HG02938 (cell line): ENCODE data around the gene KSR2.

Experiments
- ATAC-seq: cut with Tn5 transposase; IDR thresholded peaks from one replicate; pipeline ENCODE4 v1.9.1; 2021; ENCODE audit warnings: mild to moderate bottlenecking, moderate library complexity; ENCODE audit not compliant: unreplicated experiment

Gene KSR2

GRCh38 chr12:117508468-117508867 is 460.3 kb downstream of the KSR2 start:
- no peak for ATAC-seq

- no peak for ATAC-seq
These were observed 461.2 kb downstream of the KSR2 start for GRCh38 chr12:117507548-117507947.

- no peak for ATAC-seq
These were observed 462.5 kb downstream of the KSR2 start for GRCh38 chr12:117506333-117506732.

DNA sequence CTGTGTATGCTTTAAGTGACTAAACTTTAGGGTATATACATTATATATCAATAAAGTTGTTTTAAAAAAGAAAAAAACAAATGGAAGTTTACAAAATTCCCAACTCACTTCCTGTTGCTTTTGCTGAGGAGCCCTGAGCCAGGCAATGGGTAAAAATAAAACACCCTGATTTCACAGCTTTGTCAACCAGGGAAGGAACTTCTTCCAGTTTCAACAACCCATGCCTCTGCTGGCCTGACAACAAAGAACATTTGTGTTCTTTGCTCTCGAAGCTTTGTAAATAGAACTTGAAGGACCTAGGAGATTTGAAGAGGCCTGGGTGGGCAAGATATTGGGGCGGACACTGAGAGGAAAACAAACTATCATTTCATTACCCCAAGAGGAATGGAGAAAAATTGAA is 466.2 kb downstream of the KSR2 start:
- ATAC-seq = no peak

GRCh38 chr12:117502233-117502632 is 466.6 kb downstream of the KSR2 start:
- no peak for ATAC-seq

- no peak for ATAC-seq
These were observed 467.5 kb downstream of the KSR2 start for GRCh38 chr12:117501076-117501869.

GRCh38 chr12:117499759-117500485 is 468.9 kb downstream of the KSR2 start:
- ATAC-seq = no peak

DNA sequence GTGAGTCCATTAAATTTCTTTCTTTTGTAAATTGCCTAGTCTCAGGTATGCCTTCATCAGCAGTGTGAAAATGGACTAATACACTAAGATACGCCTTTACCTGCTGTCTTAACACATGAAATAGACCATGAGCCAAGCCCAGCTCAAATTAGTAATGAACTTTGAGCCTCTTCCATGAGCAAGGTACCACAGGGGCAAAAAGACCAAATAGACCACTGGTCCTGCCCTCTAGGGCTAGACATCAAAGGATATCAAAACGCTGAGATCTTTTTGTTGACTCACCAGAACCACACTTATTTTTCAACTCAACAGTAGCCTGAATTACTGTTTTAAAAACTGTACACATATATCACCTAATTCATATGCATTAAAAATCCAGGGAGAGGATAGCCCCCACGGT is 469.9 kb downstream of the KSR2 start:
- ATAC-seq = no peak

GRCh38 chr12:117498256-117498655 is 470.5 kb downstream of the KSR2 start:
- ATAC-seq = no peak

DNA sequence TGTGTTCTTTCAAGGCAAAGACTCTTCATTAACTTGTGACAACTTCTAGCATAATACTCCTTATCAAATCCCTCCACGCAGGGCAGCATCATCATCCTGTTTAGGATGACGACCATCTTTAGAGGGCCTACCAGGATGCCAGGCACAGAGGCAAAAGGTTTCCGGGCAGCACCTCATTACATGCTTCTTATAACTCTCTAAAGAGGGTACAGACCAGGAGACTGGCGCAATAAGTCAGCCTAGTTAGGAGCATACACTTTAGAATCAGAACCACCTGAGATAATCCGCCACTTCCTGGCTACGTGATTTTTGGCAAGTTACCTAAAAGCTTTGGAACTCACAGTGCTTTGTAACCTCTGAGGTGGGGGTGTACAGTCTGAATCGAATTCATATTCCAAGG is 471.4 kb downstream of the KSR2 start:
- ATAC-seq = no peak

- no peak for ATAC-seq
These were observed 473.7 kb downstream of the KSR2 start for GRCh38 chr12:117494833-117495655.

DNA sequence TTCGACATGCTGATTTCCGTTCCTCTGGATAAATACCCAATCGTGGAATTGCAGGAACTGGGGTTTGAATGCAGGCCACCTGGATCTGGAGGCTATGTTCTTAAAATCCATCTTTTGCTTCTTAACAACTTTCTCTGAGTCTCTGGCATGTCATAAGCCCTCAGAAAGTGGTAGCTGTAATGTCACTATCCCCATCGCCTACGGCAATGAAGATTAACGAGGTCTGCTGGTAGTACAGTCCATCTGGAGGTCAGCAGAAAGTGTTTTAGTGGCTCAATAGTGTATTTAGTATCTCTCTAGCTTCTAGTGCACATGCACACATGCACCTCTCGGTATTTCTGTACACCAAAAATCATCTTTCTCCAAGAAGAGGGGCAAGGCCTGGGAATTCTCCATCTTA is 477.1 kb downstream of the KSR2 start:
- no peak for ATAC-seq

DNA sequence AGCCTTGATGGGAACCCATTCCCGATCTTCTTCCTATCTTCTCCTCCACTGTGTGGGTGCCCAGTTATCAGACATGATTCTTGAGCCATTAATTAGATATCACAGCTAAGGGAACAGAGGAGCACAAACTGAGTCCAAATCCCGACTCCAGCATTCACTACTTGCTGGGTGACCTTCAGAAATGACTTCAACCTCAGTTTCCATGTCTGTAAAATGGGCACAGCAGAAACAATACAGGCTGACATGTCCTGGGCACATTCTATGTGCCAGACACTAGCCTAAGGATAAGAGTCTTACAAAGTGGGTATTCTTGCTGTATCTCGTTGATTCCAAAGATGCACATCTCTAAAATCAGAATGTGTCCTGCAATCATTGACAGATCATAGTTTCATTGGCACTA is 478.7 kb downstream of the KSR2 start:
- no peak for ATAC-seq

GRCh38 chr12:117489671-117490070 is 479.1 kb downstream of the KSR2 start:
- no peak for ATAC-seq

DNA sequence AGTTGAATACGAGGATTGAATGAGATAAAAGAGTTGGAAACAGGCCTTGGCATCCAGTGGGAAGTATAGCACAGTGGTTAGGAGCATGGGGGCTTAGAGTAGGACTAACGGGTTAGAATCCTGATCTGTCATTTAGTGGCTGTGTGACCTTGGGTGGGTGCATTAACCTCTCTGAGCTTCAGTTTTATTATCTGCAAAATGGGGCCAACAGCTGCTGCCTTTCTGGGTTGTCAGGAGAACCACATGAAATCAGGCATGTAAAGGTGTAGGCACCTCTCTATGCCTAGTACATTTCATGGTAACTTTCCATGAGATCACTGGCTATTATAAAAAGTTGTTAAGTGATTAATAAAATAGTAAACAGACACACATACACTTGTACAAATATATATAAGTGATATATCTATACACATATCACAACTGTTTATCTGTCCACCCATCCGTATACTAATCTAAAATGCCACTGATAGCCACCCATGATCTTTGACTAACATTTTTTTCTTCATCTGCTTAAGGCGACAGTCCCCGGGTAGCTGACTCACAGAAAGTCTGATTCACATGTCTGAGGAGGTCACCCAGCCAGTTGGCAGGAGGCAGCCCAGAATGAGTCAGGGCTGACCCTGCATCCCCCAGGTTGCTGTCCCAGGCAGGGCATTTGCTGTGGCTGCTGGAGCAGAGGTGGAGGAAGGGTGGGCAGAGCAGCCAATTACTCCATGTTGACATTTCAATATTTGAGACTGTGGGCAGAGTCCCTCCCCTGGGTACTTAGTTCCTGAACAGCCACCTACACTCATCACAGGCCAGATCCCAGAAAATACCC is 481.7 kb downstream of the KSR2 start:
- no peak for ATAC-seq

GRCh38 chr12:117485984-117486839 is 482.6 kb downstream of the KSR2 start:
- ATAC-seq = no peak

GRCh38 chr12:117484901-117485300 is 483.9 kb downstream of the KSR2 start:
- no peak for ATAC-seq

- ATAC-seq = no peak
These were observed 485.3 kb downstream of the KSR2 start for GRCh38 chr12:117483501-117483900.

DNA sequence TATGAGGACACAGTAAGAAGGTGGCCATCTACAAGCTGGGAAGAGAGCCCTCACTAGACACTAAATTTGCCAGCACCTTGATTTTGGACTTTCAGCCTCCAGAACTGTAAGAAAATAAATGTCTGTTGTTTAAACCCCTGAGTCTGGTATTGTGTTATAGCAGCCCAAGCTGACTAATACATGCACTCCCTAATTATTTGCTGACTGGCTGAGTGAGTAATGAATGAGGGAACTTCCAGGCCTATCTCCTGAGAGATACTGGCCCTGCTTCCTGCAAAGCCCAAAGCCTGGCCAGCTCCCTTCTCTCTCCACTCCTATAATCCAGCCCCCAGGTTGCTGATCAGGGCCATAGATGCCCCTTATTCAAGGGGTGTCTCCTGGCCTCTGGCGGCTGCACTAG is 487.3 kb downstream of the KSR2 start:
- no peak for ATAC-seq

DNA sequence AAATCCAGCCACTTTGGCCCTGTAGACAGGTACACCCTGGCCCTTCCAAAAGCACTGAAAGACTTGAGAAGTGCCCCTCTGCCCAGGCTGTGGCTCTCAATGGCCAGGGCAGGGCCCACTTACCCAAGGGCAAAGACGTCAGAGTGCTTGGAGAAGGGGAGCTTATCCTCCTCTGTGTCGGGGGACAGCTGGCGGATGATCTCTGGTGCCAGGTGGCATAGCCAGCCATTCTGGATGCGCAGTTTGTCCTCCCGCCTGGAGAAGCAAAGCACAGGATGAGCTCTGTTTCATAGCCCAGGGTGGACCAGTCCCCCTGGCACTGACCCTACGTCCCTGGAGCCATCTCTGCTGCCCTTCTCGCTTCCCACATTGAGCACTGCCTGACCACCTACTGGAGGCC is 492.4 kb downstream of the KSR2 start:
- ATAC-seq = no peak
